Aorta (tissue), 5 donors: ENCODE results near the gene RGPD4. TPM values are rescaled to one million over a fixed set of nuclear protein-coding genes. Genes with fewer than 3 reads are reported as not detected.
"Not testable (repeated sequence)": the region's sequence is repeated elsewhere in the genome, so short reads cannot be mapped to it uniquely, and the experiment has no call there.

Experiments used
- ATAC-seq: fragments of 200-7000 bp; cut with Tn5 transposase; one replicate; pipeline ENCODE4 v1.9.1; 2022; ENCODE audit warnings: moderate library complexity; ENCODE audit not compliant: low FRiP score
- DNase-seq, 2 donors: peaks; one replicate each; pipeline ENCODE4 v3.0.0-alpha.2; 2020
- H3K27ac ChIP-seq, 2 donors: one replicate each; pipeline ENCODE4 v1.5.1; 2013; ENCODE audit warnings: low read length in 2 of 2, mild to moderate bottlenecking in 2 of 2, moderate library complexity in 2 of 2, control low read depth in 1 of 2, inconsistent platforms in 1 of 2, low read depth in 1 of 2
- H3K27me3 ChIP-seq, 2 donors: one replicate each; pipeline ENCODE4 v1.6.1; 2013; ENCODE audit warnings: control low read depth in 1 of 2, low read length in 1 of 2, mild to moderate bottlenecking in 1 of 2, moderate library complexity in 1 of 2; ENCODE audit not compliant: insufficient read depth in 2 of 2, control insufficient read depth in 1 of 2
- H3K36me3 ChIP-seq, 2 donors: one replicate each; pipeline ENCODE4 v1.6.1; 2013; ENCODE audit warnings: control low read depth in 1 of 2, low read length in 1 of 2, mild to moderate bottlenecking in 1 of 2; ENCODE audit not compliant: insufficient read depth in 2 of 2, control insufficient read depth in 1 of 2
- H3K4me1 ChIP-seq, 2 donors: one replicate each; pipeline ENCODE4 v1.6.1; 2013; ENCODE audit warnings: low read length in 2 of 2, control low read depth in 1 of 2, mild to moderate bottlenecking in 1 of 2, moderate library complexity in 1 of 2; ENCODE audit not compliant: insufficient read depth in 2 of 2, control insufficient read depth in 1 of 2
- H3K4me3 ChIP-seq, 2 donors: one replicate each; pipeline ENCODE4 v1.5.1; 2013; ENCODE audit warnings: low read length in 2 of 2, control low read depth in 1 of 2, mild to moderate bottlenecking in 1 of 2
- H3K9me3 ChIP-seq: one replicate; pipeline ENCODE4 v1.6.1; 2013; ENCODE audit warnings: mild to moderate bottlenecking, low read length; ENCODE audit not compliant: control insufficient read depth
- WGBS, 2 donors: extraction: QIAGEN DNeasy Blood & Tissue Kit; methylation state at CpG; one replicate each; pipeline ENCODE4 v1.1.7; 2013; 5-methylcytosine and 5-hydroxymethylcytosine counted together
- intact Hi-C, 2 donors: fragments of 100-400 bp; cut with DNase I; formaldehyde crosslinking; loops; one replicate each; pipeline versions ENCODE4 v1.14.2 to v1.15.0; 2022
- long read RNA-seq, 2 donors: library from polyadenylated mRNA; unstranded; transcript quantifications; one replicate each; pipeline ENCODE4 v2.0.0, GENCODE V29; 2020 to 2021
- polyA plus RNA-seq, 2 donors: library from polyadenylated mRNA; stranded (reverse); fragments of 200-250 nt; gene quantifications; one replicate each; pipeline ENCODE4 v1.2.3, GENCODE V29; 2013
- total RNA-seq, 2 donors: library from RNA; stranded (reverse); fragmentation: NEBNext Ultra II Directional; extraction: Animal tissue kit (Norgen Biotek cat#: 25700); gene quantifications; one replicate each; pipeline ENCODE4 v1.2.1, GENCODE V29; 2021
- donor health status: healthy with polysubstance abuse.
- donor health status: Bipolar disorder and iron deficiency.
- donor health status: DM: no; HTN: no; CAD: no.
- donor health status: DM: no; HTN: no; CAD: no.
- donor health status: DM: yes; HTN: yes; CAD: no.

Gene RGPD4
- under 1 TPM; 0.33 to 0.39 TPM for total RNA-seq
- not detected for polyA plus RNA-seq
- long read RNA-seq, donor 1: 0 reads
- long read RNA-seq, donor 2: 0 reads

DNA sequence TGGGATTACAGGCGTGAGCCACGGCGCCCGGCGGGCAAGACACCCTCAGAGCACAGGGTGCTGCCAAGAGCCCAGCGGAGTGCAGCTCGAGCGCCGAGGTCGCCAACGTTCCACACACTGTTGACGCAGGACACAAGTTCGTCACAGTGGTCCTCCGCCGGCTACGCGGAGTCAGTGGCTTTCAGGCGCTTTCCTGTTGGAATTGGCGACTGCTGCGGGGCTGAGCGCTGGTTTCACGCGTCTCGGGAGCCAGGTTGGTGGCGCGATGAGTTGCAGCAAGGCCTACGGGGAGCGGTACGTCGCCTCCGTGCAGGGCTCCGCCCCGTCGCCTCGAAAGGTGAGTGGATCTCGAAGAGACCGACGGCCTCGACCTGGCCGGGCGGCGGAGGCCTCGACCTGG lies at the start of gene RGPD4:
RGPD4 (plus strand) TSS at position 144 of the 400 bp plus-strand sequence; CDS start at position 266, 122 bp downstream.
- DNase-seq, intact Hi-C loops: not testable (repeated sequence)

GRCh38 chr2:107777974-107778373 lies 48.7 kb upstream of the RGPD4 start:
- intact Hi-C loops: no loop called here
- H3K9me3 ChIP-seq: no peaks in the 10 kb centered on the region
- no peak for DNase-seq
- no peak for ATAC-seq
- no peak overlapping the region for H3K27ac ChIP-seq
- WGBS, 2 donors: 95 to 97% methylated on average over 2 of the region's 2 CpGs
- H3K27me3 ChIP-seq: no peaks in the 10 kb centered on the region
- H3K4me3 ChIP-seq: no peak overlapping the region
- no peaks in the 10 kb centered on the region for H3K36me3 ChIP-seq
- no peaks in the 10 kb centered on the region for H3K4me1 ChIP-seq

More for the DNA sequence above, at the start of gene RGPD4:
- not testable (repeated sequence) for H3K36me3 ChIP-seq, H3K27ac ChIP-seq, H3K4me1 ChIP-seq, H3K9me3 ChIP-seq, H3K4me3 ChIP-seq, H3K27me3 ChIP-seq, ATAC-seq
- WGBS, 2 donors: 93 to 98% methylated on average over 39 to 42 of the region's 43 CpGs

- H3K4me3 ChIP-seq: no peak overlapping the region
- no peak for DNase-seq
- H3K27ac ChIP-seq: no peak overlapping the region
- intact Hi-C loops: no loop called here
- WGBS, 2 donors: 72 to 82% methylated on average over 1 of the region's 1 CpG
- H3K36me3 ChIP-seq: no peaks in the 10 kb centered on the region
- no peaks in the 10 kb centered on the region for H3K27me3 ChIP-seq
- no peak for ATAC-seq
- no peaks in the 10 kb centered on the region for H3K9me3 ChIP-seq
- no peaks in the 10 kb centered on the region for H3K4me1 ChIP-seq
Measured at GRCh38 chr2:107785756-107786155, 40.9 kb upstream of the RGPD4 start.

DNA sequence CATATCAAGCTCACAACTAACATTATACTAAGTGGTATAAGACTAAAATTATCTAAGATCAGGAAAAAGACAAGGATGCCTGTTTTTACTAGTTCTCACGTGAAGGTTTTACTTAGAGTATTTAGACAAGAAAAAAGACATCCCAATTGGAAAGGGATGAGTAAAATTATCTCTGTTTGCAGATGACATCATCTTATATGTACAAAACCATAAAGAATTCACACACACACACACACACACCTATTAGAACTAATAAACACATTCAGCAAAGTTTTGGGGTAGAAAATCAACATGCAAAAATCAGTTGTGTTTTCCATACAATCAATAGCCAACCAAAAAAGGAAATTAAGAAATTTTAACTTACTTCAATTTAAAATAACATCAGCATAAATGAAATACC lies 35.9 kb upstream of the RGPD4 start:
- Histone ChIP-seq H3K9me3 (no peaks in the 10 kb centered on the region), H3K36me3 (no peaks in the 10 kb centered on the region), H3K27me3 (no peaks in the 10 kb centered on the region), H3K4me1 (no peaks in the 10 kb centered on the region), H3K27ac (no peak overlapping the region), H3K4me3 (no peak overlapping the region)
- intact Hi-C loops: no loop called here
- 86 to 92% methylated on average over 1 of the region's 1 CpG for WGBS, 2 donors
- ATAC-seq (no peak), DNase-seq (no peak)

- WGBS, 2 donors: 79 to 82% methylated on average over 2 of the region's 2 CpGs
- no peak for ATAC-seq
- H3K27me3 ChIP-seq: no peaks in the 10 kb centered on the region
- intact Hi-C loops: no loop called here
- H3K4me1 ChIP-seq: no peaks in the 10 kb centered on the region
- no peak overlapping the region for H3K27ac ChIP-seq
- no peak for DNase-seq
- H3K4me3 ChIP-seq: no peak overlapping the region
- H3K9me3 ChIP-seq: no peaks in the 10 kb centered on the region
- no peaks in the 10 kb centered on the region for H3K36me3 ChIP-seq
Measured at GRCh38 chr2:107801498-107801897, 25.2 kb upstream of the RGPD4 start.

GRCh38 chr2:107804608-107805498 lies 21.8 kb upstream of the RGPD4 start:
- H3K4me1 ChIP-seq: peaks cover 0 to 4% of the 10 kb centered on the region in 2 donors
- intact Hi-C loops: no loop called here
- no peaks in the 10 kb centered on the region for H3K9me3 ChIP-seq
- DNase-seq (no peak), ATAC-seq (no peak)
- H3K36me3 ChIP-seq: no peaks in the 10 kb centered on the region
- H3K27ac ChIP-seq: no peak overlapping the region
- 93 to 94% methylated on average over 6 of the region's 6 CpGs for WGBS, 2 donors
- no peaks in the 10 kb centered on the region for H3K27me3 ChIP-seq
- no peak overlapping the region for H3K4me3 ChIP-seq

DNA sequence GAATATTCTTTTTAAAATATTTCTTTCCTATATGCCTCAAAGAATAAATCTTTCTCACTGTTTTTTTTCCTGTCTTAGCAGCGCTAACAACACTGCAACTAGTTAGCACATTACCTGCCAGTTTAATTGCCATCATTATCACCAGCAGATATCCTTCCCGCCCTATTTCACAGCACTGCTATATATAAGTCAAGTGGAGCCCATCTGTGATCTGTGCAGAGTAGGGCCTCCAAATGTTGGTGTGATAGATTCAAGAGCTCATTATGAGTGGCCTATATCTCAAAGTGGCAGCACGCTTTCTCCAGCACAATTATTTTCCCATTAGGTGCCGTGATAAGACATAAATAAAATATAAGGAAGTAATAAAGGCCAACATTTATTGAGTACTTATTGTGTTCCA lies 19.8 kb upstream of the RGPD4 start:
- Histone ChIP-seq H3K27ac (no peak overlapping the region), H3K4me3 (no peak overlapping the region), H3K4me1 (peaks cover 0 to 4% of the 10 kb centered on the region in 2 donors), H3K36me3 (no peaks in the 10 kb centered on the region), H3K27me3 (no peaks in the 10 kb centered on the region), H3K9me3 (no peaks in the 10 kb centered on the region)
- no peak for DNase-seq
- WGBS, 2 donors: 96 to 98% methylated on average over 4 of the region's 4 CpGs
- intact Hi-C loops: no loop called here
- ATAC-seq: no peak

DNA sequence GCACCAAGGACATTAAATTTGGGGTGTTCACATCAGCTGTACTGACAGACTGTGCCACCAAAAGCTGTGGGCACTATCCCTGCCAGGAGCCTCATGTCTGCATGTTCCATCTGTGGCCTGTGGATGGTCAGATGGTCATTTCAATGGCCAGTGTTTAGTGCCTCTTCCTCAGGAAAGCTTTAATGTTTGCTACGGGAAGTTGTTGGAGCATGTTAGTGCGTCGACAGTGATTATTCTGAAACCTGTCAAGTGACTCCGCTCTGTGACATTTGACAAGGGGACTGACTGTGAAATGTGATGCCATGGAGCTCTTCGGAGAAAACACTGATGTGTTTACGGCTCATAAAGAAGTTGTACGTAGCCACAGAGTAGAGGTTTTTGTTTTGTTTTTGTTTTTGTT lies 18.7 kb upstream of the RGPD4 start:
- Histone ChIP-seq H3K27ac (peak overlapping the region in 1 of 2 donors; percentile 26), H3K36me3 (no peaks in the 10 kb centered on the region), H3K9me3 (no peaks in the 10 kb centered on the region), H3K27me3 (no peaks in the 10 kb centered on the region), H3K4me1 (peaks cover 0 to 4% of the 10 kb centered on the region in 2 donors), H3K4me3 (no peak overlapping the region)
- no peak for ATAC-seq
- no peak for DNase-seq
- WGBS, 2 donors: 81 to 84% methylated on average over 7 of the region's 7 CpGs
- intact Hi-C loops: no loop called here

- H3K9me3 ChIP-seq: no peaks in the 10 kb centered on the region
- DNase-seq: no peak
- 4 to 6% methylated on average over 7 of the region's 7 CpGs for WGBS, 2 donors
- no peak overlapping the region for H3K4me3 ChIP-seq
- peak overlapping the region in 1 of 2 donors; percentile 1 for H3K27ac ChIP-seq
- peak; percentile 71 for ATAC-seq
- peaks cover 0 to 4% of the 10 kb centered on the region in 2 donors for H3K4me1 ChIP-seq
- no peaks in the 10 kb centered on the region for H3K27me3 ChIP-seq
- intact Hi-C loops: no loop called here
- no peaks in the 10 kb centered on the region for H3K36me3 ChIP-seq
Measured at GRCh38 chr2:107808959-107809358, 17.7 kb upstream of the RGPD4 start.
